ENCODE measurements around the gene MAPK10.
A peak's percentile ranks its signal among the peaks of the same experiment; 100 is the strongest.

The MAPK10 gene

DNA sequence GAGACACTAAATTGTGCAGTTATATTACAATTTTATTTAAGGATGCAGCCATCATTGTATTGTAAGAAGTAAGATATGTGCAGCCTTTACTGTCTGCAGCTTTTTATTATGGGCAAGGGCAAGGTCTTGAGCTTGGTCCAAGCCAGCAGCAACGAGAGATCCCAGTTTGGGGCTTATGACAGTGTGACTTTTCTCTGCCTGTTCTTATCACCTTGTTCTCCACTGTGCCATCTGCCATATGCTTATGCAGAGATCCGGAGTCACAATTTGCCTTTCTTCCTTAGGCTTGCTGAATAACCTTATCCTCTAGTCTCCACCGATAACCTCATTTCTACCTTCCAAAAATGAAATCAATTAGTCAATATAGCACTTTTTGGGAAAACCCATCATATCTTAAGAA lies 30.4 kb downstream of the MAPK10 start:
- TF ChIP-seq, protein P1, sequence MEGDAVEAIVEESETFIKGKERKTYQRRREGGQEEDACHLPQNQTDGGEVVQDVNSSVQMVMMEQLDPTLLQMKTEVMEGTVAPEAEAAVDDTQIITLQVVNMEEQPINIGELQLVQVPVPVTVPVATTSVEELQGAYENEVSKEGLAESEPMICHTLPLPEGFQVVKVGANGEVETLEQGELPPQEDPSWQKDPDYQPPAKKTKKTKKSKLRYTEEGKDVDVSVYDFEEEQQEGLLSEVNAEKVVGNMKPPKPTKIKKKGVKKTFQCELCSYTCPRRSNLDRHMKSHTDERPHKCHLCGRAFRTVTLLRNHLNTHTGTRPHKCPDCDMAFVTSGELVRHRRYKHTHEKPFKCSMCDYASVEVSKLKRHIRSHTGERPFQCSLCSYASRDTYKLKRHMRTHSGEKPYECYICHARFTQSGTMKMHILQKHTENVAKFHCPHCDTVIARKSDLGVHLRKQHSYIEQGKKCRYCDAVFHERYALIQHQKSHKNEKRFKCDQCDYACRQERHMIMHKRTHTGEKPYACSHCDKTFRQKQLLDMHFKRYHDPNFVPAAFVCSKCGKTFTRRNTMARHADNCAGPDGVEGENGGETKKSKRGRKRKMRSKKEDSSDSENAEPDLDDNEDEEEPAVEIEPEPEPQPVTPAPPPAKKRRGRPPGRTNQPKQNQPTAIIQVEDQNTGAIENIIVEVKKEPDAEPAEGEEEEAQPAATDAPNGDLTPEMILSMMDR (IDR thresholded peaks at IDR 0.05; ENCODE audit: low read depth, low read length) = no peak
- no peak for DNase-seq (ENCODE audit: extremely low read depth, low read depth)

DNA sequence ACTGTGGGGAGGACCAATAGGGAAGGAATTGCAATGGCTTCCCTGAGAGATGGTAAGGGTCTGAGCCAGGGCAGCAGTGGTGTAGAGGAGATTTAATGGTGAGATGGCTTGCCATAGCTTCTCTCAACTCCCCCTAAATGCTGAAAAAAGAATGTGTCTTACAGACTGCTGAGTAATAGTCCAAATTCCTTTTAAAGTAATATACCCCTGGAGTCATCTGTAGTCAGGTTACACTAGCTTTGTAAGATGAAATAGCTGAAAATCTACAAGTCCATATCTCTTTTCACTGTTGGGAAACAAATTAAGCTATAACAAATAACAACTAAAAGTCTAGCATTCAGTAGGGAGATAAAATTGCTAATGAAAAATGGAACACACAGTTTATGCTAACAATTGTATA lies 33.5 kb downstream of the MAPK10 start:
- no peak for DNase-seq (ENCODE audit: extremely low read depth, low read depth)
- TF ChIP-seq, protein P1 (IDR thresholded peaks at IDR 0.05; ENCODE audit: low read depth, low read length) = no peak

DNA sequence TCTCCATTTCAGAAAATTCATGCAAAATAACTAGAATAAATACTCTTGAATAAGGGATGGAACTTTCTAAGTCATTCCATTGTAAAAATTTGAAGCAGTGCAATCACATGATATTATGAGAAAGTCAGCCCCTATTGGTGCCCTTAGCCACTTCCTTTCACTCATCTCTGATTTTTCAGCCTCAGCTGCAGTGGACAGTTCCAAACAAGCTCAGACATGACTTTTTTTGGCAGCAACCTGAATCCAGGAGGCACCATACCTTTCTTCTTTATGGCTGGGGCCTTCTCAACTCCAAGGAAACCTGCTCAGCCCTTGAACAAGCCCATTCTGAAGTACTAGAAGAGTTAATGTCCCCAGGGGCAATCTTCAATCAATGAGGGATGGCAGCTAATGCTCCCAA lies 40.5 kb downstream of the MAPK10 start:
- TF ChIP-seq, protein P1 (IDR thresholded peaks at IDR 0.05; ENCODE audit: low read depth, low read length) = no peak
- no peak for DNase-seq (ENCODE audit: extremely low read depth, low read depth)

DNA sequence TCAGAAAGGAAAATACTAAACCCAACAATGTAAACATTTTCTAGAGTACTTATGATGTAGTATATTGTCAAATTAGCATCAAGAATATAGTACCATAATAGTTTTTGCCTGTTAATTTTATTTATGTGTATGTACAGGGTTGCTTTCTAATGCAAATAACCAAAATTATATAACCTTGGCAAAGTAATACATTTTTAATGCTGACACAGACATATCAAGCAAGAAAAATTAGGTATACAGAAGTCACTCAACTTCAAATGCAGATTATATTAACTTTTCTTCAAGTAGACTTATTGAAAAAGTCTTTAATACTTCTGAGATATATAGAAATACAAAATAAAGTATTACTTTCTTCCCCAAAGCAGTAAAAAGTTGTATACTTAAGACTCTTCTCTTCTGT lies 44.3 kb downstream of the MAPK10 start:
- TF ChIP-seq, protein P1 (IDR thresholded peaks at IDR 0.05; ENCODE audit: low read depth, low read length) = no peak
- no peak for DNase-seq (ENCODE audit: extremely low read depth, low read depth)

DNA sequence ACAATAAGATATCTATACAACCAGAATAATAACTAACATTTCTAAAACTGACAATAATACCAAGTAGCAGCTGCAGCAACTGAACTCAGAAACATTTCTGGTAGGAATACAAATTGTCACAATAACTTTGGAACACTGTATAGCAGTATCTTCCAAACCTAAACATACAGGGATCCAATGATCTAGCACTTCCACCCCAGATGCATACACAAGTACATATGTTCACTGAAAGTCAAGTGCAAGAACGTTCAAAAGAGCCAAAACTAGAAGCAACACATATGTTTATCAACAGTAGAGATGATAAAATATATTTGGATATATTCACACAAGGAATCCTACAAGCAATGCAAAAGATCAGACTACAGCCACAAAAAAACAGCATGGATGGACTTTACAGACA lies 46.2 kb downstream of the MAPK10 start:
- no peak for DNase-seq (ENCODE audit: extremely low read depth, low read depth)
- TF ChIP-seq, protein P1 (IDR thresholded peaks at IDR 0.05; ENCODE audit: low read depth, low read length) = no peak

DNA sequence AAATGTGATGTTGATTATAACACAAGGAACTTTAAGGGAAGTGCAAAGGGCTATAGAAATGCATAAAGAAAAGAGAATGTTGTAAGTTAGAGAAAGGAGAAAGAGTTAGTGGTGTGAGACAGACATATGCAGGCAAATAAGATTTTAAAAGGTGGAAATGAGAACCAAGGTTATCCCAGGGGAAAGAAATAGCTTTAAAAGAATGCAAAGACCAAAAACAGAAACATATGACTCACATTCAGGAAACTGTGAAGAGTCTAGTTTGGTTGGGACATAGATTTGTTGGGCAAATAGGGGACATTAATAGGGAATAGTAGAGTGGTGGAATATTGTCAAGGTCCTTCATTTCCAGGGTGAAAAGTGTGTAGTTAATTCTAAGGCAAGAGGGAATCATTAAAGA lies 52.4 kb downstream of the MAPK10 start:
- DNase-seq (ENCODE audit: extremely low read depth, low read depth) = no peak
- TF ChIP-seq, protein P1 (IDR thresholded peaks at IDR 0.05; ENCODE audit: low read depth, low read length) = no peak

DNA sequence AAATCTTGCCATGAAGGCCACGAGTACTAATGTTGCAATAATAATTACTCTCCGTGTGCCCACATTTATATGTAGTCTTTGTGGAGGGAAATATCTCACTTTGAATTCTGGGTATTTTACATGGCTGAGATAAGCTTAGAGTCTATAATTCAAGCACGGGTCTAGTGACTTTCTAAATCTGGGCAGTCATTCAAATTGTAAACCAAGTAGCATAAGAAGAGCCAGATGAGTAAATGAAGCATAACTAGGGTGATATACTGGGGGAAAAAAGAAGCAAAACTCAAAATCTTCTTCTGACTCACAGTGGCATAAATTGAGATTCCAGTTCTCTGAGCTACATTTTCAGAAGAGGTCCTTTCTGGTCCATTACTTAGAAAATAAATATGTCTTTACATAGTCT lies 53.0 kb downstream of the MAPK10 start:
- TF ChIP-seq, protein P1 (IDR thresholded peaks at IDR 0.05; ENCODE audit: low read depth, low read length) = no peak
- DNase-seq (ENCODE audit: extremely low read depth, low read depth) = peak; percentile 58
